ENCODE data around the gene USH1G.

The USH1G gene

DNA sequence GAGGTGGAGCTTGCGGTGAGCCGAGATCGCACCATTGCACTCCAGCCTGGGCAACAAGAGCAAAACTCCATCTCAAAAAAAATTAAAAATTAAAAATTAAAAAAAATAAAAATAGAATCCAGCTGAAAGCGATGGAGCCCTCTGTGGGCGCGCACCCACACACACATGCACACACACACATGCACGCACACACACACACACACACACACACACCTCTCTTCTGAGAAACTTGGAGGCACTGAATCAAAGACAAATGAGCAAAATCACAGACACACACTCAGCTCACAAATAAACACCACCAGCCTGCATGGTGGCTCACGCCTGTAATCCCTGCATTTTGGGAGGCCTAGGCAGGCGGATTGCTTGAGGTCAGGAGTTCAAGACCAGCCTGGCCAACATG is 20.0 kb downstream of the USH1G start:
- TF ChIP-seq, protein P1, sequence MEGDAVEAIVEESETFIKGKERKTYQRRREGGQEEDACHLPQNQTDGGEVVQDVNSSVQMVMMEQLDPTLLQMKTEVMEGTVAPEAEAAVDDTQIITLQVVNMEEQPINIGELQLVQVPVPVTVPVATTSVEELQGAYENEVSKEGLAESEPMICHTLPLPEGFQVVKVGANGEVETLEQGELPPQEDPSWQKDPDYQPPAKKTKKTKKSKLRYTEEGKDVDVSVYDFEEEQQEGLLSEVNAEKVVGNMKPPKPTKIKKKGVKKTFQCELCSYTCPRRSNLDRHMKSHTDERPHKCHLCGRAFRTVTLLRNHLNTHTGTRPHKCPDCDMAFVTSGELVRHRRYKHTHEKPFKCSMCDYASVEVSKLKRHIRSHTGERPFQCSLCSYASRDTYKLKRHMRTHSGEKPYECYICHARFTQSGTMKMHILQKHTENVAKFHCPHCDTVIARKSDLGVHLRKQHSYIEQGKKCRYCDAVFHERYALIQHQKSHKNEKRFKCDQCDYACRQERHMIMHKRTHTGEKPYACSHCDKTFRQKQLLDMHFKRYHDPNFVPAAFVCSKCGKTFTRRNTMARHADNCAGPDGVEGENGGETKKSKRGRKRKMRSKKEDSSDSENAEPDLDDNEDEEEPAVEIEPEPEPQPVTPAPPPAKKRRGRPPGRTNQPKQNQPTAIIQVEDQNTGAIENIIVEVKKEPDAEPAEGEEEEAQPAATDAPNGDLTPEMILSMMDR (IDR thresholded peaks at IDR 0.05) = no peak
- TF ChIP-seq ZFX (IDR thresholded peaks at IDR 0.05; ENCODE audit: borderline replicate concordance) = no peak
- no peak overlapping the region for H3K27ac ChIP-seq

GRCh38 chr17:74901353-74902135 is 21.5 kb downstream of the USH1G start:
- no peak for TF ChIP-seq ZFX (IDR thresholded peaks at IDR 0.05; ENCODE audit: borderline replicate concordance)
- TF ChIP-seq, protein P1 (IDR thresholded peaks at IDR 0.05) = no peak
- H3K27ac ChIP-seq = no peak overlapping the region

DNA sequence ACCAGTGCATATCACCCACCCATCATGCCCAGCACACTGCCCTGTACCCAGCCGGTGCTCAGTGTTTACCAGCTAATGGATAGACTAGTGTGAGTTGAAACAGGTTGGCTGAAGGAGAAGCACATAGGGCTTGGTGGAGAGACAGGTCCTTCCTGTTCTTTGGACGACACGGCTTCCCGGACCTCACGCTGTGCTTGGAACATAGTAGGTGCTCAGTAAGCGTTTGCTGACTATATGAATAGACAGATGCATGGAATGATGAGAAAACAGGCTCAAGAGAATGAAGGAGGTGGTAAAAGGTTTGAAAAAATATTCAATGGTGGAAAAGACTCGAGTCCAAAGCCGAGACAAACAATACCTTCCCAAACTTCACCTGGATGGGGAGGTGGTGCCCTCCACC is 22.8 kb downstream of the USH1G start:
- TF ChIP-seq ZFX (IDR thresholded peaks at IDR 0.05; ENCODE audit: borderline replicate concordance) = no peak
- TF ChIP-seq, protein P1 (IDR thresholded peaks at IDR 0.05) = no peak

DNA sequence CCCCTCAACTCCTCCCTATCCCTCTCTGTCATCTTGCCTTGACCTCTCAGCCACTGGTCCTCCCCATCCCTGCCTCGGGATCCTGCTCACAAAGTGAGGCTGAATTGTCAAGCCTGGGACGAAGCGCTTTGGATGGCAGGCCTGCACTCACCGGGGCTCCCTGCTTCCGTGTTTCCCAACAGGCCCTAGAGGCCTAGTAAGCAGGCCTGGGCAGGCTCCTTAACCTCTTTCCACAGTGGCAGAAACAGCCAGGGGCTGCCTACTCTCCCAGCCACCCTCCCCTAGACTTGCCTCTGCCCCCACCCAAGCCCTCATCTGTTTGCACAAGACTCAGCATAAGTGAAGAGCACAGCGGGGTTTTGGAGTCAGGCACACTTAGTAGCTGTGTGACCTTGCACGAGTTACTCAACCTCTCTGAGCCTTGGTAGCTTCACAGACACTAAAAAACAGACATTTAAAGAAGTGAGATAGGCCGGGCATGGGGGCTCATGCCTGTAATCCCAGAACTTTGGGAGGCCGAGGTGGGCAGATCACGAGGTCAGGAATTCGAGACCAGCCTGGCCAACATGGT is 24.6 kb downstream of the USH1G start:
- H3K27ac ChIP-seq = no peak overlapping the region
- no peak for TF ChIP-seq ZFX (IDR thresholded peaks at IDR 0.05; ENCODE audit: borderline replicate concordance)
- TF ChIP-seq, protein P1 (IDR thresholded peaks at IDR 0.05) = no peak

More for the DNA sequence above, 22.8 kb downstream of the USH1G start:
- no peak overlapping the region for H3K27ac ChIP-seq

DNA sequence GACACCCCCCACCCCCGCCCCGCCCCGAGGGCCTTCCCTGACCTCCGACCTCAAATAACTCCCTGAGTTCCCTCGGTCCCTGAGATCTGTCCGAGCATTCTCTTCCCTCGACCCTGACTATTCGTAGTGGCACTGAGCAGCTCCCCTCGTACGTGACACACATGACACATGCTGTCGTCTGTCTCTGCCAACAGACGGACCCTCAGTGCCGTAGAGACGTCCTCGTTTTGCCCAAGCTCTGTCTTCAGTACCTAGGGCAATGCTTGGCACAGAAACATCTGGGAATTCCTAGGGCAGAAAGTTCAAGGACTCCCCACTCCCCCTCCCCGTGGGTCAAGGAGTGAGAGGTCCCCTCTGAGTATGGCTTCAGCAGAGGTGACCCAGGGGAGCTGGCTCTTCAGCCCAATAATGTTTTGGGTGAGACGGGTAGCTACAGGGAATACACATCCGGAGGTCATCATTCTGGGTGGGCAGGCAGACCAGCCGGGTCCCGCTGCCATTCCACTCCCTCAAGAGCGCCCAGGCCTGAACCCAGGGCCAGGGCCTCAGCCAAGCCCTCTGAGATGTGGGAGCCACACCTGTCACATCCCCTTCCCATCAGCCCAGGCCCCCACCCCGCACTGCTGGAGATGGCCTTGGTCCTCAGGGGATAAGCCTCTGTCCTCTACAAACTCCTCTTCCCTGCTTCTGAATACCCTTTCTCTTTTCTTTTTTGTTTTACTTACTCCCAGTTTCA is 29.0 kb downstream of the USH1G start:
- TF ChIP-seq ZFX (IDR thresholded peaks at IDR 0.05; ENCODE audit: borderline replicate concordance) = no peak
- TF ChIP-seq, protein P1 (IDR thresholded peaks at IDR 0.05) = no peak
- H3K27ac ChIP-seq = no peak overlapping the region

DNA sequence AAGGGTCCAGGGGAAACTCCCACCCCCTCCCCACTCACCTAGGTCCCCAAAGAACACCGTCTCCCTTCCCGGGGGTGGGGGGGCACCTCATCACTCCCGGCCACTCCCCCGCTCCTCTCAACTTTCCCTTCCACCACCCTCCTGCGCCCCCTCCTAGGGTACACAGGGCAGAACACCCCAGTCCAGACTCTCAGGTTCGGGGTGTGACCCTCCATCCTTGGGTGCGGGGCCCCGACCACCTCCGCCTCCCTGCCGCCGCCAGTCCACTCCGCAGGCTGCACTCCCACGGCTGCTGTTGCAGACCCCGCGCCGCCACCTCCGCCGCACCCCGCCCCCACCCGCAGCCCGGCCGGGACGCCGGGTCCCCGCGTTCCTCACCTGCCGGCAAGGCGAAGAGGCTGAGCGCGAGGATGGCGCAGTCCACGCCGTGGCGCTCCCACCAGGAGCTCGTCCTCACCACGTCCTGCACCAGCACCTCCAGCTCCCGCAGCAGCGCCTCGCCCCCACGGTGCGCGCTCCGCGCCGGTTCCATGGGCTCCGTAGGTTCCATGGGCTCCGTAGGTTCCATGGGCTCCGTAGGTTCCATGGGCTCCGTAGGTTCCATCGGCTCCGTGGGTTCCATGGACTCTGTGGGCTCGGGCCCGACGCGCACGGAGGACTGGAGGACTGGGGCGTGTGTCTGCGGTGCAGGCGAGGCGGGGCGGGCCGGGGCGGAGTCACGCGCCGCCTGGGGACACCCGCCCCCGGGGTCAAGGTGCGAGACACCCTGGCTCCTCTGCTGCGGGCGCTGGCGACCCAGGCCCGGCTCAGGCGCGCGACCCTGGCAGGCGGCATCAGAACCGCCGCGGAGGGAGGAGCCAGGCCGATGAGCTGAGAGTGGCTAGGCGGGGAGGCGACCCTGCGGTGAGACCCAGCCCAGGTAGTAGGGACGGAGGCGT is 29.8 kb downstream of the USH1G start, which contains the start of gene FADS6:
Gene FADS6 (minus strand): TSS at position 660 of the 938 bp plus-strand sequence. CDS start 38 bp downstream, at position 622.
- H3K27ac ChIP-seq = no peak within 1 kb of the TSS

More for the DNA sequence above, 29.8 kb downstream of the USH1G start, which contains the start of gene FADS6:
- no peak for TF ChIP-seq ZFX (IDR thresholded peaks at IDR 0.05; ENCODE audit: borderline replicate concordance)
- TF ChIP-seq, protein P1 (IDR thresholded peaks at IDR 0.05) = no peak
